Endometrial microvascular endothelial cells (primary cell): ENCODE data around the gene CDC42BPA. TPM values are rescaled to one million over a fixed set of nuclear protein-coding genes. Genes with fewer than 3 reads are reported as not detected.
"Not testable (repeated sequence)": the region's sequence is repeated elsewhere in the genome, so short reads cannot be mapped to it uniquely, and the experiment has no call there.

Source experiments
- in situ Hi-C: cut with HindIII; loops from 2 replicates; pipeline ENCODE4 v1.10.0; 2017; ENCODE audit warnings: low sequenced_read_pairs, low pct_unique_long_range_greater_than_20kb; ENCODE audit errors: inconsistent ontology term
- total RNA-seq: library from RNA; depleted of rRNA; stranded (reverse); fragments of >200 nt; gene quantifications from one replicate; pipeline ENCODE4 v1.2.3, GENCODE V29; 2015; ENCODE audit errors: inconsistent ontology term

Gene CDC42BPA
- total RNA-seq, result 47.6 TPM

DNA sequence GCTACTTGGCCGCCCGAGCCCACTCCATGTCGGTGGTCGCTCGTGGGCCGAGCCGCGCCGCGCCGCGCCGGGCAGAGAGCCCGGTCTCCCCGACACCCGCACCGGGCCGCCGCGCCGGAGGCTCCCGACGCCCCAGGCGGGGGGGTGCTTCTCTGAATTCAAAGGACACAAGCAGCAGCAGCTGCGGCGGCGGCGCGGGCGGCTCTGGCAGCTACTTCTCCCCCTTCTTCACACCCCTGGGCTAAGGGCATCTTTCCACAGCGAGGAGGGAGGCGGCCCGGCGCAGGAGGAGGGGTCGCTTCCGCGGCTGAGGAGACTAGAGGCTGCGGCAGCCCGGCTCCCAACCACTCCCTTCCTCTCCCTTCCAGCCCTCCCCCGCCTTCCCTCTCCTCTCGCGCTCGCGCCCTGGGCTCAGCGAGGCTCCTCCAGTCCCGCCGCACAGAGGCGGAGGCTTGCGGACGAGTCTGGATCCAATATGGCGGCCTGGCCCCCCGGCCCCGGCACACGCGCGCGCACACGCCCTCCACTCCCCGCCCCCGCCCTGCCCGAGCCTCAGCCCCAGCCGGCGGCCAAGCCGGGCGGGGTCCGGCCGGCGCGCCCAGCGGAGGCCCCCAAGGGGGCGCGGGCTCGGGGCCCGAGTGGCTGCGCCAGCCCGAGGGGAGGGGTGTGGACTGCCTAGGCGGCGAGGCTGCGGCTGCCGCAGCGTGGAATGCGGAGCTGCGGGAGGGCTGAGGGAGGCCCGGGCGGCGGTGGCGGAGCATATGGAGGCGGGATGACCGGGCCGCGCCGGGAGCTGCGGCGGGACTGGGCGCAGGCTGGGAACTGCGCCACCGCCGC lies at the start of gene CDC42BPA:
CDC42BPA (minus strand) TSS at position 477 of the 837 bp plus-strand sequence. CDS start 1,310 bp downstream, outside the sequence.
- in situ Hi-C loops, result loop anchor here (25.0 kb wide), 1 partner anchor 119 kb away; no protein-coding TSS in a partner anchor

DNA sequence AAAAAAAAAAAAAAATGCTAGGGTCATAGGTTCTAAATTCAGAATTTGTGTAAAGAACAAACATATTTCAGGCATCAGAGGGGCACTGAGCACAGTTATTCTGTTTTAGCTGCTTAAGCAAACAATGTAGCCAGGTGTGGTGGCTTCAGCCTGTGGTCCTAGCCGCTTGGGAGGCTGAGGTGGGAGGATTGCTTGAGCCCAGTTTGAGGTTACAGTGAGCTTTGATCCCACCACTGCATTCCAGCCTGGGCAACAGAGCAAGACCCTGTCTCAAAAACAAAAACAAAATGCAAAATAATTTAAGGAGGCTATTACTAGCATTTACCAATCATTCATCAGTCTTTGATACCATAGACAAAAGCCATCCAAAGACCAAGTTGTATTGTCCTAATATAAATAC lies 49.7 kb upstream of the CDC42BPA start:
- in situ Hi-C loops, result no loop called here

DNA sequence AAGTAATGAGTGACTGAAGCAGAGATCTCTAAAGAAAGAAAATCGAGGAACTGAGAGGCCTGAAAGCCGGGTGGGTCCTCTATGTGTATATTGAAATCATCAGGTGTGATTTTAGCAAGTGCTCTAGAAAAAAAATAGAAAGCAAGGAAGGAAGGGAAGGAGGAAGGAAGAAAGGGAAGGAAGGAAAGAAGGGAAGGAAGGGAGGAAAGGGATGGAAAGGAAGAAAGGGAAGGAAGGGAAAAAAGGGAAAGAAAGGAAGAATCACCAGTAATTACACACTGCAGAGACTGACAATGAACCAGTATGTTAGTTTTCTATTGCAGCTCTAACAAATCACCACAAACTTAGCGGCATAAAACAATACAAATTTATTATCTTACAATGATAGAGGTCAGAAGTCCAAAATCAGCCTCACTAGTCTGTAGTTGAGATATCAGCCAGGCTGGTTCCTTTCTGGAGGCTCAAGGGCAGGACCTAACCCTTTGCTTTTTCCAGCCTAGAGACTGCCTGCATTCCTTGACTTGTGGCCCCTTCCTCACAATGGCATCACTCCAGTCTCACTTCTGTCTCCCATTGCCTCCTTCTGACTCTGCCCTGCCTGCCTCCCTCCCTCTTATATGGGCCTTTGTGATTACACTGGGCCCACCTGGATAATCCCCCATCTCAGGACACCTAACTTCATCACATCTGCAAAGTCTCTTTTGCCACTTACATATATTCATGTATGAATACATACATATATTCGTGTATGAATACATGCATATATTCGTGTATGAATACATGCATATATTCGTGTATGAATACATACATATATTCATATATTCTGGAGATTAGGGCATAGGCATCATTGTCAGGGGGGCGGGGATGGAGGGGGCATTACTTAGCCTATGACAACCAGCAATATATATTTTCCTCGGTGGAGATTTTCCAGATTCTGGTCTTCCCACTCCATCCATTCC lies 47.5 kb upstream of the CDC42BPA start:
- in situ Hi-C loops, result no loop called here

DNA sequence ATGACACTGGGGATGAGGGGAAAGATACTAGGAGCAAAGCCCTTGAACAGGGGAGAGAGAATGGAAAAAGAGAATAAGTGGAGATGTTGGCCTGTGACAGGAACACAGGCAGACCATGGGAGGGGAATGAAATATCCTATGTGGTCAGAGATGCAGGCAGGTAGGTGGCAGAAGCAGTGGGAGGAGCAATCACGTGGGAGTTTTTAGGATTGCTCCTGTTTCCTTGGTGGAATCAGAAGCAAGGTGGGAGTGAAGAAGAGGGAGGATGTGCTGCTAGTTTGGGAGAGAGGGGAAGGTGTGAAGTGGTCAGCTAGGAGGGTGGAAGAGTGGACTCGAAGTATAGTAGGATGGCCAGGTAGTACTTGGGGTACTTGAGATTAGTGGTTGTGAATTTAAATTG lies 46.4 kb upstream of the CDC42BPA start:
- in situ Hi-C loops, result no loop called here

- in situ Hi-C loops, result no loop called here
Observed at GRCh38 chr1:227363825-227364224, 45.5 kb upstream of the CDC42BPA start.

DNA sequence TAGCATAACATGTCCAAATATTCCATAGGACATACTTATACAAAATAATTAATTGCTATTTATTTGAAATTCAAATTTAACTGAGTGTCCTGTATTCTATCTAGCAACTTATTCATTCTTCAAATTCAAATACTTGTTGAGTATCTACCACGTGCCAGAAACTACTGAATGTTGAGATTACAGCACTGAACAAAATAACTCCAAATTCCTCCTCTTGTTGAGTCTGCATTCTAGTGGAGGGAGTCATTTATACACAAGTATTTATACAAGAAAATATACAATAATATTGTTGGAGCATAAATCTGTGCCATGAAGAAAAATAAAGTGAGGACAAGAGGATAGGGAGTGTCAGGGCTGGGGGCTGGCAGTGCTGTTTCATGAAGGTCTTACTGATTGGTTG lies 43.7 kb upstream of the CDC42BPA start:
- in situ Hi-C loops, result no loop called here

GRCh38 chr1:227357927-227358302 lies 39.6 kb upstream of the CDC42BPA start:
- in situ Hi-C loops, result no loop called here

DNA sequence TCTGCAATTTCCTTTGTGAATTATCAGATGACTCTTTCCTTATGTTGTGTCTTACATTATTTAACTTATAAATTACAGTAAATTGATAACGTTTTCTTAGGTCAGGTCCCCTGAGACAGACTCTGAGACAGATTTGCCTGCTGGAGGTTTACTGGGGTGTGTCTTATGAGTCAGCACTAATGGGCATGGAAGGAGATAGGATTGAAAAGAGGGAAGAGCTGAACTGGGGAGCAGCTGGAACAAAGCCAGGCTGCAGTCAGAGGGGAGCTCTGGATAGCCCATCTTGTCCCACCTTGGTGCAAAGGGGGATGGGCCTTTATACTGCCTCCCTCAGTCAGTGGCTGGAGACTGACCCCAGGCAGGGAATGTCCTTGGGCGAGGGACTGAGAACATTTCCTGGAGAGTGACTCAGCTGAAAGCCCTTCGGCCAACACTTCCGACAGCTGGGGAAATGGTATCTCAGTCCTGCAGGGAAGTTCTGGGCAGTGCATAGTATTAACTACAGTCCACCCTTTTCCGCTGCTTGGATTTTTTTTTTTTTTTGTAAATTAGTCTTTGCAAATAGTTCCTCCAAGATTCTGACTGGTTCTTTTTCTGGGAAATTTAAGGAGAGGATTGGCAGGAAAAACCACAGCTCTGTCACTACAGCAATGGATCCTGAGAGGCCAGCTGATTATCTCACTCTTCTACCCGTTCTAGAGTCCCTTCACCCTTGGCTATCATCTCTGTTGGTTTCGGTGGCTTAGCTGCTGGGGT lies 39.1 kb upstream of the CDC42BPA start:
- in situ Hi-C loops, result no loop called here

- in situ Hi-C loops, result no loop called here
Observed at GRCh38 chr1:227356620-227357146, 38.4 kb upstream of the CDC42BPA start.

DNA sequence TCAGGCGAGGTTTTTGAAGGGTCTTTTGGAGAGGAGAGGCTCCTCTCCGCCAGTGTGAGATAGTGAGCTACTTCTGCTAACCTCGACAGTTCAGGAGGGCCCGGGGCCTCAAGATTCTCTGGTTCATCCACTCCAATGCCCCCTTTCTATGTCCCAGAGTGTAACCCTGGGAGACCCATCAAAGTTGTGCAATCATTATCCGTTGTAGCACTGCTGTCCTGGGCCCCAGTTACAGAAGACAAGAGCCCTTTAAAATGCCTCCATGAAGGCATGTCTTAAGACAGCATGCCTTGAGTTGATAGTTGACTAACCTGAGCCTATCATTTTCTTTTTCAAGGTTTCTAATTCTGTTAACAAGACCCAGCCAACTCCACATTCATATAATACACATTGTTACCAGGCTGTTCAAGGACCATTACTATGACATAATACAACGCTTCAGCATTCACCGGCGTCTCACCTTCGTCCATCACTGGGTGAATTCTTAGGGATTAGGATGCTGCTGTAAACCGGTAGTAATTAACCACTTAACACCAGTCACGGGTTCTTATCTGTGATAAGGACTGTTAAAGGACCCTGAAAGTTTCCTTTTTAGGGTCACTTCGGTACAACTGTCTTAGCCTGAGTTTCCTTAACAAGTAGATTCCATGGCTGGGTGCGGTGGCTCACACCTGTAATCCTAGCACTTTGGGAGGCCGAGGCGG lies 37.4 kb upstream of the CDC42BPA start:
- in situ Hi-C loops, result no loop called here

- in situ Hi-C loops, result no loop called here
Observed at GRCh38 chr1:227353186-227353585, 34.9 kb upstream of the CDC42BPA start.

- in situ Hi-C loops, result not testable (repeated sequence)
Observed at GRCh38 chr1:227352164-227352563, 33.9 kb upstream of the CDC42BPA start.

DNA sequence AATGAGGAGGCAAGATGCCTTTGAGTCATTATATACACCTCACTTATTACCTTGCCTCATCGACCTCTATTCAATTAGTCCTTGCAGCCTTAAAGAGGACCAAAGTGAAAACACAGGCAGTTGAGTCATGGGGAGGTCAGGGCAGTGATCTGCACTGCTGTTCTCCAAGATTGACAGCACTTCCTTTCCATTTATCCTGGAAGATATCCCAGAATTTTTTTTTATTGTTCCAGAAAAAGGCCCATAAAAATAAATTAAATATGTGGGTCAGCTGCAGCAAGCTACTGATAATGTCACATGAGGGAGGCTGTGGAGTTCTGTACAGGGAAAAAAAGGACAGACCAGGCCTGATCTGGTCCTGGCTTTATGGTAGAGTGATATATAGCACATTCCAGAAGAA lies 33.2 kb upstream of the CDC42BPA start:
- in situ Hi-C loops, result no loop called here

DNA sequence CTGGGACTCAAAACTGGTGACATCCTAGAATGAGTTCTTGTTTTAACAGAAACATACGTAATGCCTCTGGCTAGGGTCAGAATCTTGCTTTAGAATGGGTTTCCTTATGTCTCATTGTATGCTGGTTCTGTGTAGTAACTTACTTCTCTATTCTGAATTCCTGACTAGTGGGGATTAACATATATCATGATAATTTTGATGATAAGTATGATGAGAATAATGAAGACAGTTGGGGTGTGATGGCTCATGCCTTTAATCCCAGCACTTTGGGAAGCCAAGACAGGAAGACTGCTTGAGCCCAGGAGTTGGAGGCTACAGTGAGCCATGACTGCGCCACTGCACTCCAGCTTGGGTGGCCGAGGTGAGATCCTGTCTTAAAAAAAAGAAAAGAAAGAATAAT lies 31.7 kb upstream of the CDC42BPA start:
- in situ Hi-C loops, result no loop called here

DNA sequence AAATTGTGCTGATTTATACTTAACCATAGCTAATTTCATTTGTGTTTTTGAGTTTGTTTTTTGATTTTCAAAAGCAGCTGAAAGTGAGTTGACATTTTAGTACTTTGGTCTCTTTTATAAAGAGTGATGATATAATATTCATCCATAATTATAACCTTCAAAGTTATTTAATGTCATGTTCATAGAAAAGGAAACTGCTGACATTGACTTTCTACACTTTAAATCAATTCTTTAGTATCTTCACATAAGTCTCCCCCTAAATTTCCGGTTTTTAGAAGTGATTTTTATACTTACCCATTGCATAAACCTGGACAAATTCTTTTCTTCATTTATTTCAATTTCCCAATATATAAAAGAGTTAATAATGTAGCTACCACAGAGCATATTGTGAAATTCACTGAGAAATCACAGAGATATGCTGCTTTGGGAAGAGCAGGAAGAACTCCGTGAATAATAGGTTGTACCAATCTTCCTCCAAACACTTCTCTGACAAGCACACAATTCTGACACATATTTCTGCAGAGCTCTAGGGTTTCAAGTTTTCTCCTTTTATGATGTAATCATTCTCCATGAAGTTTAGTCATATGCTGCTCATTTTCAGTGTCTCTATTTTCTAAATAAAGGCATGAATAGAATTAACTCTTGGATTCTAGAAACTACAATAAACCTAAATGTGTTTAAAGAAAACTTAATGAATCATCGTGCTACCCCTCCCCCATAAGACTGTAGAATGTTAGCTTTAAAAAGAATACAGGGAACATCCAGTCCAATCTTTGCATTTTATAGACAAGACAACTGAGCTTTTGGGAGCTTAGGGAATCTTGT lies 25.6 kb upstream of the CDC42BPA start:
- in situ Hi-C loops, result no loop called here

GRCh38 chr1:227343206-227343605 lies 24.9 kb upstream of the CDC42BPA start:
- in situ Hi-C loops, result no loop called here

DNA sequence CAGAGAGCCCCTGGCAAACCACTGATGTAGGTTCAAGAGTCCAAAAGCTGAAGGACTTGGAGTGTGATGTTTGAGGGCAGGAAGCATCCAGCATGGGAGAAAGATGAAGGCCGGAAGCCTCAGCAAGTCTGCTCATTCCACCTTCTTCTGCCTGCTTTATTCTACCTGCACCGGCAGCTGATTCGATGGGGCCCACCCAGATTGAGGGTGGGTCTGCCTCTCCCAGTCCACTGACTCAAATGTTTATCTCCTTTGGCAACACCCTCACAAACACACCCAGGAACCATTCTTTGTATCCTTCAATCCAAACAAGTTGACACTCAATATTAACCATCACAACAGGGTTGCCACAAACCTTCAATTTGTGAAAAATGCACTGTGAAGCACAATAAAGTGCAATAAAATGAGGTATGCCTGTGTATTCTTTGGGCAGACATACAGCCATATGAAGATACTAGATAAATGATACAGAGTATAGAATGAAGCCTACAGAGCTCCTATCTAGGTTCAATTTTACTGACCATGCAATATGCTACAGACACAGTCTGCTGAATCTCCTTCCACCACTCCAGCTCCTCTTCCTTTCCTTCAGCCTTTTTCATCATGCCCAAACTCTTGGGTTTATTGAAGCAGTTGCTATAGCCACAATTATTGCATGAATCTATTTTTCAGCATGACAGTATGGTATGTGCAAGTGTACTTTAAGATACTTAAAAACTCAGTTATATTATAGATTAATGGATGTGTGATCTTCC lies 24.0 kb upstream of the CDC42BPA start:
- in situ Hi-C loops, result no loop called here
